ENCODE data around the gene HSPH1. TPM values are rescaled to one million over a fixed set of nuclear protein-coding genes. Genes with fewer than 3 reads are reported as not detected.
A peak's percentile ranks its signal among the peaks of the same experiment; 100 is the strongest.

The HSPH1 gene
- total RNA-seq (100 to 1,000 TPM in 1 of 4 donors, 10 to 100 TPM in 3; 66.8 to 103 (median 76.3) TPM), polyA plus RNA-seq (100 to 1,000 TPM in 1 of 3 donors, 10 to 100 TPM in 2; 32.6 to 106 (median 53.1) TPM)
- long read RNA-seq, donor 1, full-length matches to known transcripts = 51 of 94 reads
- long read RNA-seq, donor 1, partial matches to known transcripts = 34 of 94 reads
- long read RNA-seq, donor 1, other reads (novel, unspliced or antisense) = 9 of 94 reads
- long read RNA-seq, donor 2, full-length matches to known transcripts = 75 of 141 reads
- long read RNA-seq, donor 2, partial matches to known transcripts = 34 of 141 reads
- long read RNA-seq, donor 2, other reads (novel, unspliced or antisense) = 32 of 141 reads

- H3K4me3 ChIP-seq = peak within 1 kb of the TSS; percentile 94
- intact Hi-C loops (cut with DNase I) = loop anchor here in 1 of 2 donors (2.0 kb wide), 1 partner anchor 39 kb away; no protein-coding TSS in a partner anchor
- DNase-seq (peak; percentile 99 to 100), ATAC-seq (peak; percentile 94 to 96 (median 96))
- H3K4me1 ChIP-seq = peaks cover 30% of the 10 kb centered on the region
- H3K9me3 ChIP-seq = no peaks in the 10 kb centered on the region
- H3K27me3 ChIP-seq (ENCODE audit: insufficient read depth in 3 of 3, low read length in 2 of 3) = no peaks in the 10 kb centered on the region
- WGBS, 3 donors = 0 to 1% (median 0%) methylated on average over 50 to 54 of the region's 54 CpGs
- H3K36me3 ChIP-seq (ENCODE audit: insufficient read depth in 1 of 2, low read depth in 1 of 2) = peaks cover 0 to 20% of the 10 kb centered on the region in 2 donors
- peak within 1 kb of the TSS; percentile 92 for H3K27ac ChIP-seq
- peak; percentile 12 for TF ChIP-seq CTCF (IDR thresholded peaks at IDR 0.05)
Observed at GRCh38 chr13:31161557-31162150, at the start of gene HSPH1. TSS of gene HSPH1 (minus strand) at chr13:31161904. CDS start at chr13:31161582, 322 bp downstream.

GRCh38 chr13:31209841-31210210, 48.1 kb upstream of the HSPH1 start:
- intact Hi-C loops (cut with DNase I) = no loop called here
- H3K27ac ChIP-seq = peak overlapping the region; percentile 58
- DNase-seq (no peak), ATAC-seq (peak in 1 of 4 donors; percentile 13)
- no peaks in the 10 kb centered on the region for H3K9me3 ChIP-seq
- peaks cover 36% of the 10 kb centered on the region for H3K4me1 ChIP-seq
- TF ChIP-seq CTCF (IDR thresholded peaks at IDR 0.05) = no peak
- no peak overlapping the region for H3K4me3 ChIP-seq
- no peaks in the 10 kb centered on the region for H3K36me3 ChIP-seq (ENCODE audit: insufficient read depth in 1 of 2, low read depth in 1 of 2)
- H3K27me3 ChIP-seq (ENCODE audit: insufficient read depth in 3 of 3, low read length in 2 of 3) = no peaks in the 10 kb centered on the region
- WGBS, 3 donors = 11 to 21% (median 17%) methylated on average over 4 of the region's 4 CpGs

GRCh38 chr13:31209172-31209840, 47.6 kb upstream of the HSPH1 start:
- 5 to 14% (median 10%) methylated on average over 8 of the region's 8 CpGs for WGBS, 3 donors
- TF ChIP-seq CTCF (IDR thresholded peaks at IDR 0.05) = no peak
- H3K4me3 ChIP-seq = no peak overlapping the region
- no peaks in the 10 kb centered on the region for H3K36me3 ChIP-seq (ENCODE audit: insufficient read depth in 1 of 2, low read depth in 1 of 2)
- H3K27me3 ChIP-seq (ENCODE audit: insufficient read depth in 3 of 3, low read length in 2 of 3) = no peaks in the 10 kb centered on the region
- peaks cover 31% of the 10 kb centered on the region for H3K4me1 ChIP-seq
- no peaks in the 10 kb centered on the region for H3K9me3 ChIP-seq
- ATAC-seq = peak; percentile 85 to 92 (median 88)
- peak overlapping the region; percentile 58 for H3K27ac ChIP-seq
- intact Hi-C loops (cut with DNase I) = no loop called here
- DNase-seq = peak; percentile 42 to 77

- H3K4me1 ChIP-seq = peaks cover 27% of the 10 kb centered on the region
- H3K27me3 ChIP-seq (ENCODE audit: insufficient read depth in 3 of 3, low read length in 2 of 3) = no peaks in the 10 kb centered on the region
- no peak for TF ChIP-seq CTCF (IDR thresholded peaks at IDR 0.05)
- H3K27ac ChIP-seq = peak overlapping the region; percentile 58
- 35 to 45% (median 41%) methylated on average over 10 to 12 of the region's 12 CpGs for WGBS, 3 donors
- intact Hi-C loops (cut with DNase I) = no loop called here
- peak in 2 of 4 donors; percentile 10 to 14 for ATAC-seq
- no peak overlapping the region for H3K4me3 ChIP-seq
- no peaks in the 10 kb centered on the region for H3K9me3 ChIP-seq
- no peaks in the 10 kb centered on the region for H3K36me3 ChIP-seq (ENCODE audit: insufficient read depth in 1 of 2, low read depth in 1 of 2)
- no peak for DNase-seq
Observed at GRCh38 chr13:31208559-31209122, 46.9 kb upstream of the HSPH1 start.
